OCI-LY7 (cell line): ENCODE measurements around the gene ASPHD2. TPM values are rescaled to one million over a fixed set of nuclear protein-coding genes. Genes with fewer than 3 reads are reported as not detected.

Source experiments
- BruUV-seq: library from RNA; stranded (reverse); fragments of 400-500 nt; replicated peaks from 2 replicates; lab custom pipeline; 2021; lab: Mats Ljungman, UMichigan
- CTCF ChIA-PET: fragments of 300-600 bp; sonication (Branson Sonifier 250); formaldehyde crosslinking; loops from one replicate; lab custom pipeline; 2022; ENCODE audit warnings: antibody characterized with exemption; ENCODE audit not compliant: unreplicated experiment; lab: Charles Lee
- POLR2A ChIA-PET: fragments of 300-600 bp; sonication (Branson Sonifier 250); formaldehyde crosslinking; loops from one replicate; lab custom pipeline; 2022; ENCODE audit warnings: antibody characterized with exemption; lab: Charles Lee
- DNase-seq: peaks from one replicate; pipeline ENCODE4 v3.0.0-alpha.2; 2015; ENCODE audit warnings: low spot score
- H2AFZ ChIP-seq: fragments of 200-600 bp; sonication (generic), shearing (Covaris generic); 2 replicates; pipeline ENCODE4 v1.6.1; 2014; ENCODE audit warnings: mild to moderate bottlenecking, antibody characterized with exemption, low read length, moderate library complexity
- H3K27ac ChIP-seq: fragments of 200-600 bp; sonication (generic); 2 replicates; pipeline ENCODE4 v1.5.1; 2014; ENCODE audit warnings: mixed run types, low read depth, mild to moderate bottlenecking, moderate library complexity, low read length, inconsistent platforms; ENCODE audit not compliant: poor library complexity, severe bottlenecking
- H3K36me3 ChIP-seq: fragments of 200-600 bp; sonication (generic); 2 replicates; pipeline ENCODE4 v1.6.1; 2014; ENCODE audit warnings: mild to moderate bottlenecking, antibody characterized with exemption, low read length, moderate library complexity, mixed read lengths; ENCODE audit not compliant: insufficient read depth
- H3K4me1 ChIP-seq: fragments of 200-600 bp; sonication (generic); 2 replicates; pipeline ENCODE4 v1.5.1; 2014; ENCODE audit warnings: mild to moderate bottlenecking, low read length; ENCODE audit not compliant: insufficient read depth, poor library complexity, severe bottlenecking
- H3K4me2 ChIP-seq: fragments of 200-600 bp; sonication (generic); 2 replicates; pipeline ENCODE4 v1.6.1; 2014; ENCODE audit warnings: mild to moderate bottlenecking, low read length
- H3K4me3 ChIP-seq: fragments of 200-600 bp; sonication (generic); 2 replicates; pipeline ENCODE4 v1.5.1; 2014; ENCODE audit warnings: mild to moderate bottlenecking, low read depth, low read length; ENCODE audit not compliant: poor library complexity, severe bottlenecking
- H3K79me2 ChIP-seq: fragments of 200-600 bp; sonication (generic); 2 replicates; pipeline ENCODE4 v1.6.1; 2016; ENCODE audit warnings: low read depth, mild to moderate bottlenecking, low read length, moderate library complexity, mixed read lengths; ENCODE audit not compliant: insufficient read depth
- H3K9me2 ChIP-seq: fragments of 200-600 bp; sonication (generic); 2 replicates; pipeline ENCODE4 v1.6.1; 2016; ENCODE audit warnings: mild to moderate bottlenecking, low read length, mixed read lengths; ENCODE audit not compliant: insufficient read depth
- H3K9me3 ChIP-seq: fragments of 200-600 bp; sonication (generic); 2 replicates; pipeline ENCODE4 v1.6.1; 2014; ENCODE audit warnings: mild to moderate bottlenecking, mixed run types, low read length, mixed read lengths
- H4K20me1 ChIP-seq: fragments of 200-600 bp; sonication (generic); 2 replicates; pipeline ENCODE4 v1.6.1; 2014; ENCODE audit warnings: mild to moderate bottlenecking, antibody characterized with exemption, low read length, moderate library complexity, mixed read lengths; ENCODE audit not compliant: insufficient read depth
- CTCF ChIP-seq: fragments of 200-600 bp; sonication (generic); conservative IDR thresholded peaks from 2 replicates; pipeline ENCODE4 v1.5.1; 2014; ENCODE audit warnings: mild to moderate bottlenecking, antibody characterized with exemption, low read length, moderate library complexity, mixed read lengths
- EZH2phosphoT487 ChIP-seq: fragments of 200-600 bp; sonication (generic); IDR thresholded peaks from 2 replicates; pipeline ENCODE4 v1.6.1; 2018; ENCODE audit warnings: low read depth, borderline replicate concordance, mild to moderate bottlenecking, mixed run types, antibody characterized with exemption, low read length, moderate library complexity, mixed read lengths
- intact Hi-C: fragments of 100-400 bp; cut with micrococcal nuclease; formaldehyde crosslinking; loops from one replicate; pipeline ENCODE4 v1.10.0; 2022; ENCODE audit not compliant: unreplicated experiment
- total RNA-seq, 2 experiments: library from RNA; depleted of rRNA in 1 of 2; stranded (reverse); fragments of >200 nt in 1 of 2; shearing (Covaris generic) in 1 of 2; gene quantifications; 2 replicates each; pipeline ENCODE4 v1.2.3, GENCODE V29; 2014 to 2022

Gene ASPHD2
- total RNA-seq, 2 experiments from 2014 or later, result 5.5 to 6.5 TPM

- Histone ChIP-seq H3K4me2 (no peak overlapping the region), H3K27ac (no peak overlapping the region), H3K79me2 (peaks cover 24% of the 10 kb centered on the region), H2AFZ (no peak overlapping the region), H3K4me3 (no peak overlapping the region), H3K9me3 (no peaks in the 10 kb centered on the region), H3K9me2 (no peaks in the 10 kb centered on the region), H4K20me1 (peaks cover 17% of the 10 kb centered on the region), H3K36me3 (peaks cover 97% of the 10 kb centered on the region), H3K4me1 (no peaks in the 10 kb centered on the region)
- intact Hi-C loops, result no loop called here
- no peak for TF ChIP-seq EZH2phosphoT487
- TF ChIP-seq CTCF, result no peak
- DNase-seq, result no peak
- POLR2A ChIA-PET, result no interaction called here
- no TSS peak for BruUV-seq
- CTCF ChIA-PET, result interaction anchor here (0.8 kb wide), 1 partner anchor 95 kb away, joined by 9 read pairs; no protein-coding TSS in a partner anchor
Observed at GRCh38 chr22:26460202-26460601, 31.1 kb downstream of the ASPHD2 start.

- H3K36me3 ChIP-seq, result peaks cover 99% of the 10 kb centered on the region
- ChIA-PET CTCF (interaction anchor here (1.2 kb wide), 1 partner anchor 97 kb away, joined by 4 read pairs; no protein-coding TSS in a partner anchor), POLR2A (interaction anchor here (0.7 kb wide), 1 partner anchor 86 kb away, joined by 3 read pairs; no protein-coding TSS in a partner anchor)
- no peak overlapping the region for H3K27ac ChIP-seq
- H3K4me1 ChIP-seq, result no peaks in the 10 kb centered on the region
- intact Hi-C loops, result loop anchor here (1.0 kb wide), 2 partner anchors 63 to 97 kb away; no protein-coding TSS in a partner anchor
- BruUV-seq, result no TSS peak
- peaks cover 17% of the 10 kb centered on the region for H4K20me1 ChIP-seq
- no peak overlapping the region for H3K4me3 ChIP-seq
- peak; percentile 41 for DNase-seq
- no peaks in the 10 kb centered on the region for H3K9me3 ChIP-seq
- peak; percentile 93 for TF ChIP-seq CTCF
- TF ChIP-seq EZH2phosphoT487, result no peak
- no peak overlapping the region for H3K4me2 ChIP-seq
- H3K9me2 ChIP-seq, result no peaks in the 10 kb centered on the region
- peaks cover 24% of the 10 kb centered on the region for H3K79me2 ChIP-seq
- H2AFZ ChIP-seq, result no peak overlapping the region
Observed at GRCh38 chr22:26461188-26461810, 32.2 kb downstream of the ASPHD2 start.

GRCh38 chr22:26462051-26462450 lies 33.0 kb downstream of the ASPHD2 start:
- POLR2A ChIA-PET, result interaction anchor here (0.7 kb wide), 1 partner anchor 87 kb away, joined by 3 read pairs; no protein-coding TSS in a partner anchor
- Histone ChIP-seq H3K79me2 (peaks cover 24% of the 10 kb centered on the region), H3K27ac (no peak overlapping the region), H3K9me3 (no peaks in the 10 kb centered on the region), H3K9me2 (no peaks in the 10 kb centered on the region), H3K4me3 (no peak overlapping the region), H3K4me1 (no peaks in the 10 kb centered on the region), H3K4me2 (no peak overlapping the region), H3K36me3 (peaks cover 99% of the 10 kb centered on the region), H2AFZ (no peak overlapping the region), H4K20me1 (peaks cover 18% of the 10 kb centered on the region)
- intact Hi-C loops, result no loop called here
- BruUV-seq, result no TSS peak
- TF ChIP-seq CTCF (no peak), EZH2phosphoT487 (no peak)
- no peak for DNase-seq
- CTCF ChIA-PET, result no interaction called here
